Measurements from ENCODE around the gene TCHHL1. TPM values are rescaled to one million over a fixed set of nuclear protein-coding genes. Genes with fewer than 3 reads are reported as not detected.

The TCHHL1 gene
- not detected for total RNA-seq

DNA sequence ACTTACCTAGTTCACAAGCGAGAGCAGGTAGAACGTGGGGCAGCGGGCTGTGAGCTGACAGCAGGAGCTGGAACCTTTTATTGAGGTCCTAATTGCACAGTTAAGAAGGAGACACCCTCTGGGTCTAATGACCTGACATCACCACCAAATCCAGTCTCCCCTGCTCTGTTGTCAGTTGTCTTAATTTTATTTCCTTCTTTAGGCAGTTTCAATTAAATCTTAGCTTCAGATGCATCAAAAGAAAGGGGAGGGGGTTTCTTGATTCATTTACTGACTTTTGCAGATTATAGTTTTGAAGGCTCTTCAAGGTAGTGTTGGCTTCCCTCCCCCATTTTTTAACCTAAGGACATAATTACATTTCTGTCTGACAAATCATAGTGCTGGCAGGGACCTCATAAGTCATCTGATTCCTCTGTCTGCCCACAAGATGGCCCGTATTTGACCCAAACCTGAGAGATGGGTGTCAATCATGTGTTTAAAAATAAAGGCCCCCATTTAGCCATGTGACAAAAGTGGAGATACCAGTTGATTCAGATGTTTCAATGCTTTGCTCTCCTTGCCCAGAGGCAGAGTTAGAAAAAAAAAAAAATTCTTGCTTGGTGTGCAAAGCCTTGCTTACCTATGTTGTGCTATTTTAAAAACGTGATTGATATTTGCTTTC lies at the start of gene TCHHL1:
Gene TCHHL1, minus strand, starts transcription at position 51 of the 661 bp plus-strand sequence. CDS start 921 bp downstream, outside the sequence.
- H3K36me3 Mint-ChIP-seq (ENCODE audit: low read depth) = no peaks in the 10 kb centered on the region
- CTCF ChIA-PET = interaction anchor here (0.6 to 1.2 kb wide), 3 partner anchors 15 to 272 kb away, joined by 3 to 4 read pairs (median 3); no protein-coding TSS in a partner anchor
- no peak within 1 kb of the TSS for H3K4me3 Mint-ChIP-seq
- H3K9me3 Mint-ChIP-seq = peaks cover 7% of the 10 kb centered on the region
- no peak for DNase-seq
- no peaks in the 10 kb centered on the region for H3K4me1 Mint-ChIP-seq (ENCODE audit: low read depth)
- H3K27ac Mint-ChIP-seq = no peak within 1 kb of the TSS
- peaks cover 15% of the 10 kb centered on the region for H3K27me3 Mint-ChIP-seq (ENCODE audit: low read depth)
- intact Hi-C loops (cut with micrococcal nuclease) = no loop called here

DNA sequence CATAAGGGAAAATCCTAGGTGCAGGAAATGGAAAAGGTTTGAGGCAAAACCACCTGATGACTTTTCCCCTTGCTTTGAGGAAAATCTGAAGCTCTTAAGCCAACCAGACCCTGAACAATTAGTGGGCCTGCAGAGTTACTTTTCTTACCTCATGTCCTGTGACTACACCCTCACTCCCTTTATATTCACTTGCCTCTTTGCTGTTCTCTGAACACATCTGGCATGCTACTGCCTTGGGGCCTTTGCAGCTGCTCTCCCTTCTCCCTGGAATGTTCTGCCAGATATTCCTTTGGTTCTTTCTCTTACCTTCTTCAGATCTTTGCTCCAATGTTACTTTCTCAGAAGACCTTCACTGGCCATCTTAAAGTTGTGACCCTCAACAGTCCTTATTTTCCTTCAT lies 48.4 kb upstream of the TCHHL1 start:
- Mint-ChIP-seq H3K4me1 (ENCODE audit: low read depth) (no peaks in the 10 kb centered on the region), H3K27me3 (ENCODE audit: low read depth) (peaks cover 38% of the 10 kb centered on the region), H3K36me3 (ENCODE audit: low read depth) (no peaks in the 10 kb centered on the region), H3K27ac (no peak overlapping the region), H3K4me3 (no peak overlapping the region), H3K9me3 (peaks cover 4% of the 10 kb centered on the region)
- DNase-seq = no peak
- intact Hi-C loops (cut with micrococcal nuclease) = no loop called here
- CTCF ChIA-PET = interaction anchor here (1.2 to 2.2 kb wide), 2 partner anchors 48 to 321 kb away, joined by 3 to 7 read pairs; no protein-coding TSS in a partner anchor

DNA sequence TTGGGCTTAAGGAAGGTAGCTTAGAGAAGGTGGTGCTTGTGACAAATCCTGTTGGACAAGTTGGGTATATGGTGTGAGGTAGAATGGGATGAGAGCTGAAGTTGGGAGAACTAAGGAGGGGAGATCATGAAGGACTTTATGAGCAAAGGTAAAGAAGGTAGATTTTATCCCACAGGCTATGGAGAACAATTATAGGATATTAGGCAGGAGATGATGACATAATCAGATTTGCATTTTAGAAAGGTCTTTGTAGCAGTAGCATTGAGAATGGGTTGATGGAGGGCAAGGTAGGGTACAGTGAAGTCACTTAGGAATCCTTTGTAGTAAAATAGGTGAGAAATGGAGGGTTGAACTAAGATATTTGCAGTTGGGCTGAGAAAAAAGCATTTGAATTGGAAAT lies 41.3 kb upstream of the TCHHL1 start:
- Mint-ChIP-seq H3K36me3 (ENCODE audit: low read depth) (no peaks in the 10 kb centered on the region), H3K9me3 (peaks cover 4% of the 10 kb centered on the region), H3K27ac (no peak overlapping the region), H3K4me1 (ENCODE audit: low read depth) (no peaks in the 10 kb centered on the region), H3K27me3 (ENCODE audit: low read depth) (peaks cover 49% of the 10 kb centered on the region), H3K4me3 (no peak overlapping the region)
- DNase-seq = no peak
- CTCF ChIA-PET = interaction anchor here (1.8 kb wide), 1 partner anchor 77 kb away, joined by 8 read pairs; no protein-coding TSS in a partner anchor
- intact Hi-C loops (cut with micrococcal nuclease) = no loop called here

DNA sequence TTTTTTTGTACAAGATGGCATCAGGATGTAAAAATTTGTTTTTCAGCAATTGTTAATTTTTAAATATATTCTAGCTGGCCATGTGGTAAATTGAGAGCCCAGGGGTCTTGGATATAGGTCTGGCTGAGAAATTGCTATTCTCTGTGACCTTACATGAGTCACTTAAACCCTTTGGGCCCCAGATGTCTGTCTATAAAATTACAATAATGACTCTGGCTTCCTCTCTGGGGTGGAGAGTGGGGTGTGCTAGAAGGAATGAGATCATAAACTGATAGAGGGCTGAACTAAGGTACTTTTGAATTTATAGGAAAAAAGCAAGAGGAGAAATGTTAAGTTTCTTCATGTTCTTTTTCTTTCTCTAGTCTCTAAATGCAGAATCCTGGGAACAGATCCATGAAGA lies 38.8 kb upstream of the TCHHL1 start:
- no peak overlapping the region for H3K4me3 Mint-ChIP-seq
- peaks cover under 1% of the 10 kb centered on the region for H3K9me3 Mint-ChIP-seq
- CTCF ChIA-PET = no interaction called here
- intact Hi-C loops (cut with micrococcal nuclease) = no loop called here
- peaks cover 54% of the 10 kb centered on the region for H3K27me3 Mint-ChIP-seq (ENCODE audit: low read depth)
- no peak overlapping the region for H3K27ac Mint-ChIP-seq
- no peak for DNase-seq
- no peaks in the 10 kb centered on the region for H3K4me1 Mint-ChIP-seq (ENCODE audit: low read depth)
- H3K36me3 Mint-ChIP-seq (ENCODE audit: low read depth) = no peaks in the 10 kb centered on the region

DNA sequence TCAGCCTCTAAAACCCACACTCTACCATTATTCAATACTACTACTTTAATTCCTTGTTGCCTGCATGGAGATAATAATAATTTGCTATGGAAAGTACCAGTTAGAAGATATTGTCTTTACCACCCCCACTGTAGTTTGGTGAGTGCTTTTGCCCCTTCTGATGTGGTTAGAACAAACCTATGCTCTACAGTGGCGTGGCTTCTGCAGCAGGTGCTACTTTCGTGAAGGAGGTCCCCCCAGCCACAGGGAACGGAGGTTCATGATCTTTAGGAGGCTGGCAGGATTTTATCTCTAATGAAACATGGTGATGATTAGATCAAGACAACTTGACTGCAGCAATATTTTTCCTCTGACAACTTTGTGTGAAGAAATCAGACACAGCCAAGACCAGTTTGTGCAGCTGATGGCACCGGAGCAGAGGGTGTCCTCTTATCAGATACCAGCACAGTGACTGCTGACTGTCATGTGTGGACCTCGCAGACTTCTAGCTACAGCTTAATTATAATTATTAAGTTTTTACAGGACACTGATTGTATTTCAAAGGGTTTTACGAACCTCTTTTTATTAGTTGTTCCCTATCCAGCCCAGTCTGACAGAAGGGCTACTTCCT lies 37.1 kb upstream of the TCHHL1 start:
- Mint-ChIP-seq H3K4me1 (ENCODE audit: low read depth) (no peaks in the 10 kb centered on the region), H3K27me3 (ENCODE audit: low read depth) (peaks cover 54% of the 10 kb centered on the region), H3K4me3 (no peak overlapping the region), H3K9me3 (no peaks in the 10 kb centered on the region), H3K27ac (no peak overlapping the region), H3K36me3 (ENCODE audit: low read depth) (no peaks in the 10 kb centered on the region)
- no peak for DNase-seq
- intact Hi-C loops (cut with micrococcal nuclease) = no loop called here
- CTCF ChIA-PET = no interaction called here

DNA sequence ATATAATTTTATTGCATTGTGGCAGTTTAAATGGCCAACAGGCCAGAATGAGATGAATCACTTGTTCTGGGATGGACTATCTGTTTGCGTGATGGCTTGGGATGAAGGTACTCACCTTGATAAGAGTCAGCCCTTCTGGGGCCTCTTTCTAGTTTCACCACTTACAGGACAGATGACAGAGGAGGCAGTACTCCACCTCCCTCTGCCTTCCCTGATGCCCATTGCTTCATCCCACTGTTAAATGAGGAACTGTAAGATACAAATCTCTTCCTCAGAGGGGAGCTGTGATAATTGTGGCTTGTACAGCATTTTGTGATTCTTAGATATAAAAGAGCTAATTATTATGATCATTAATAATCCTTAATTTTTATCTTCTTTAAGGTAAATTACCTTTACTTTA lies 30.1 kb upstream of the TCHHL1 start:
- H3K27ac Mint-ChIP-seq = no peak overlapping the region
- CTCF ChIA-PET = interaction anchor here (2.0 kb wide), 1 partner anchor 23 kb away, joined by 4 read pairs; no protein-coding TSS in a partner anchor

DNA sequence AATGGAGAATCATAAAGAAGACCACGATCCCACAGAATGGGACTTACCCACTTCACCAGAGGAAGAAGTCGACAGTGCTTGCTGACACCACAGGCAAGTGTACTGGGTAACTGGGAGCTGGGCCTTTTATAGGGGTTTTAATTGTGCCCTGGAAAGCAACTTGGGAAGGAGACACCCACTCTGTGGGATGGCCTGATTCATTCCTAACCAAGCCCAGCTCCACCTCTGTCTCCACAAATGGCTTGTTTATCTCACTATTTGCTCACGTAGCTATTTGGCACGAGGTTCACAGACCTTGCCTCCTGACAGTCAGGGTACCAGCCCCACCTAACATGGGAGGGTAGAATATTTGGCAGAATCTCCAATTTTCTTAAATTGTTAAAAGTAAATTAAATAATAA lies 26.5 kb upstream of the TCHHL1 start, which contains the start of gene TCHH:
Gene TCHH, minus strand, starts transcription at position 101 of the 400 bp plus-strand sequence. CDS start 1,364 bp downstream, outside the sequence.
- DNase-seq = no peak
- H3K36me3 Mint-ChIP-seq (ENCODE audit: low read depth) = no peaks in the 10 kb centered on the region
- peaks cover 31% of the 10 kb centered on the region for H3K27me3 Mint-ChIP-seq (ENCODE audit: low read depth)
- no peaks in the 10 kb centered on the region for H3K9me3 Mint-ChIP-seq
- H3K27ac Mint-ChIP-seq = no peak within 1 kb of the TSS
- no peaks in the 10 kb centered on the region for H3K4me1 Mint-ChIP-seq (ENCODE audit: low read depth)
- no peak within 1 kb of the TSS for H3K4me3 Mint-ChIP-seq
- intact Hi-C loops (cut with micrococcal nuclease) = no loop called here
- CTCF ChIA-PET = no interaction called here

More for the DNA sequence above, 30.1 kb upstream of the TCHHL1 start:
- DNase-seq = no peak
- Mint-ChIP-seq H3K9me3 (no peaks in the 10 kb centered on the region), H3K4me3 (no peak overlapping the region), H3K4me1 (ENCODE audit: low read depth) (no peaks in the 10 kb centered on the region), H3K27me3 (ENCODE audit: low read depth) (peaks cover 40% of the 10 kb centered on the region), H3K36me3 (ENCODE audit: low read depth) (no peaks in the 10 kb centered on the region)
- intact Hi-C loops (cut with micrococcal nuclease) = no loop called here

DNA sequence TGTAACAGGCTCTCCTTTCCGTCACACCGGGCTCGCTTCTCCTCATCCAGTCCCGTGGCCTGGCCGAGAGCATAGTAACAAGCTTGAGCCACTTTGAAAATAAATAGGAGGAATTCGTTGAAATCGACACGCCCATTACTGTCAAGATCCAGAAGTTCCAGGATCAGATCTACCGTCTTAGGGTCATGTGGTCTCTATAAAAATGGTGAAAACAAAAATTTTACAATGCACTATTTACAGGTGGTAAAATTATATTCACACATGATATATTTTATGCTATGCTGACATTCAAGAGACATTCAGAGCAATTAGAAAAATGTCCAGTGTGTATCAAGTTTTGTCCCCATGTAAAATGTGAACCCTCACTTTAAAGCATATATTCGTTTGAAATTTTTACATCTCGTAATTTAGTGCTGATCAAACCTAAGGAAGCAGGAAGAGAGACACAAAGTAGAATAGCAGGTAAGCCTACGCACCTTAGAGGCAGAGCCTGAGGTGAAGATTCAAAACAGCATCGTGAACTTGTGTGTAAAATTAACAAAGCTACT lies 24.1 kb upstream of the TCHHL1 start:
- intact Hi-C loops (cut with micrococcal nuclease) = no loop called here
- Mint-ChIP-seq H3K27ac (no peak overlapping the region), H3K4me1 (ENCODE audit: low read depth) (no peaks in the 10 kb centered on the region), H3K27me3 (ENCODE audit: low read depth) (peaks cover 26% of the 10 kb centered on the region), H3K4me3 (no peak overlapping the region), H3K36me3 (ENCODE audit: low read depth) (no peaks in the 10 kb centered on the region), H3K9me3 (no peaks in the 10 kb centered on the region)
- no peak for DNase-seq
- CTCF ChIA-PET = interaction anchor here (0.6 to 1.3 kb wide), 4 partner anchors 70 to 346 kb away, joined by 3 to 5 read pairs (median 4); partner anchors contain the start of gene S100A11

DNA sequence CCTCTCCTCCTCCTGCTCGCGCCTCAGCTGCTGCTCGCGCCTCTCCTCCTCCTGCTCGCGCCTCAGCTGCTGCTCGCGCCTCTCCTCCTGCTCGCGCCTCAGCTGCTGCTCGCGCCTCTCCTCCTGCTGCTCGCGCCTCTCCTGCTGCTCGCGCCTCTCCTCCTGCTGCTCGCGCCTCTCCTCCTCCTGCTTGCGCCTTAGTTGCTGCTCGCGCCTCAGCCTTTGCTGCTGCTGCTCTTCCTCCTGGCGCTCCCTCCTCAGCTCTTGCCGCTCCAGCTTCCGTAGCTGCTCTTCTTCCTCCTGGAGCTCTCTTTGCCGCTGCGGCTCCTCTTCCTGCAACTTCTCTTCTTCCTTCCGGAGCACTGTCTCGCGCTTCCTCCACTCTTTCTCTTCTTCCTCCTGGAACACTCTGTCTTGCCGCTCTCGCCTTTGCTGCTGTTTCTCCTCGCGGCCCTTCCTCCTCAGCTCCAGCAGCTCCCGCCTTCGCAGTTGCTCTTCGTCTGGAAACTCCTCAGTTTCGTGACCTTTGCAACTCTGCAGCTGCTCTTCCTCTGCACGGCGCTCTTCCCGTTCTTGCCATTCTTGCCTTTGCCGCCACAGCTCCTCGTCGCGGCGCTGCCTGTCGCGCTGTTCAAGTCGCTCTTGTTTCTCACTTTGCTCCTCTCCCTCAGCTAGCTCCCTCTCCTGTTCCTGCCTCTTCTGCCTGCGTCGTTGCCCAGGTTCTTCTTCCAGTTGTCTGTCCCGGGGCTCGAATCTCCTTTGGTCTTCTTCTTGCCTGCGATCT lies 23.4 kb upstream of the TCHHL1 start:
- Mint-ChIP-seq H3K27ac (no peak overlapping the region), H3K9me3 (no peaks in the 10 kb centered on the region)

DNA sequence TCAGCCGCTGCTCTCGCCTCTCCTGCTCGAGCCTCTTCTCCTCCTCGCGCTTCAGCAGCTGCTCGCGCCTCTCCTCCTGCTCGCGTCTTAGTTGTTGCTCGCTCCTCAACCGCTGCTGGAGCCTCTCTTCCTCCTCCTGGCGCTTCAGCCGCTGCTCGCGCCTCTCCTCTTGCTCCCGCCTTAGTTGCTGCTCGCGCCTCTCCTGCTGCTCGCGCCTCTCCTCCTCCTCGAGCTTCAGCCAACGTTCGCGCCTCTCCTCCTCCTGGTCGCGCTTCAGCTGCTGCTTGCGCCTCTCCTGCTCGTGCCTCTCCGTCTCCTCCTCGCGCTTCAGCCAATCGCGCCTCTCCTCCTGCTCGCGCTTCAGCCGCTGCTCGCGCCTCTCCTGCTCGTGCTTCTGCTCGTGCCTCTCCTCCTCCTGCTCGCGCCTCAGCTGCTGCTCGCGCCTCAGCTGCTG lies 22.7 kb upstream of the TCHHL1 start:
- Mint-ChIP-seq H3K4me3 (no peak overlapping the region), H3K27ac (no peak overlapping the region), H3K36me3 (ENCODE audit: low read depth) (no peaks in the 10 kb centered on the region), H3K4me1 (ENCODE audit: low read depth) (peaks cover 4% of the 10 kb centered on the region), H3K27me3 (ENCODE audit: low read depth) (peaks cover 17% of the 10 kb centered on the region), H3K9me3 (no peaks in the 10 kb centered on the region)
- DNase-seq = peak; percentile 48
- CTCF ChIA-PET = interaction anchor here (0.7 to 4.0 kb wide), 5 partner anchors 15 to 137 kb away, joined by 3 to 26 read pairs (median 5); no protein-coding TSS in a partner anchor
- intact Hi-C loops (cut with micrococcal nuclease) = loop anchor here (1.0 to 2.0 kb wide), 2 partner anchors 59 to 77 kb away; no protein-coding TSS in a partner anchor

More for the DNA sequence above, 23.4 kb upstream of the TCHHL1 start:
- intact Hi-C loops (cut with micrococcal nuclease) = no loop called here
- H3K4me3 Mint-ChIP-seq = no peak overlapping the region
- peaks cover 25% of the 10 kb centered on the region for H3K27me3 Mint-ChIP-seq (ENCODE audit: low read depth)
- peak; percentile 22 for DNase-seq
- CTCF ChIA-PET = interaction anchor here (0.6 to 3.0 kb wide), 7 partner anchors 16 to 346 kb away, joined by 3 to 26 read pairs (median 4); no protein-coding TSS in a partner anchor
- no peaks in the 10 kb centered on the region for H3K36me3 Mint-ChIP-seq (ENCODE audit: low read depth)
- H3K4me1 Mint-ChIP-seq (ENCODE audit: low read depth) = peaks cover 4% of the 10 kb centered on the region

DNA sequence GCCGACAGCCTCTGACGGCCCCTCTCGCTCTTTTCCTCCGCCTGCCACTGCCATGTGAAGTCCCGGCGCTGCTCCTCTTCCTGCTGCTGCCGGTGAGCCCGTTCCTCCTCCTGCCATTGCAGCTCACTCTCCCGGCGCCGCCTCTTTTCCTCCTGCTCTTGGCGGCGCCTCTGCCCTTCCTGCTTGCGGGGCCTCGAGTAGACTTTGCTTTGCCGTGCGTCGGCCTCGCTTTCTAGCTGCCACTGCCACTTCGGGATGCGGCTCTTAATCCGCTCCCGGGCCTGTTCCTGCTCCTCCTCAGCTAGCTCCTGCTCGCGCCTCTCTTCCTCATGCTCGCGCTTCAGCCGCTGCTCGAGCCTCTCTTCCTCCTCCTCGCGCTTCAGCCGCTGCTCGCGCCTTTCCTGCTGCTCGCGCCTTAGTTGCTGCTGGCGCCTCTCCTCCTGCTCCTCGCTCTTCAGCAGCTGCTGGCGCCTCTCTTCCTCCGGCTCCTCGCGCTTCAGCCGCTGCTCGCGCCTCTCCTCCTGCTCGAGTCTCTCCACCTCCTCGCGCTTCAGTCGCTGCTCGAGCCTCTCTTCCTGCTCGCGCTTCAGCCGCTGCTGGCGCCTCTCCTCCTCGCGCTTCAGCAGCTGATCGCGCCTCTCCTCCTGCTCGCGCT lies 22.1 kb upstream of the TCHHL1 start:
- Mint-ChIP-seq H3K27me3 (ENCODE audit: low read depth) (peaks cover 17% of the 10 kb centered on the region), H3K9me3 (no peaks in the 10 kb centered on the region), H3K4me1 (ENCODE audit: low read depth) (peaks cover 4% of the 10 kb centered on the region), H3K27ac (no peak overlapping the region), H3K4me3 (no peak overlapping the region), H3K36me3 (ENCODE audit: low read depth) (no peaks in the 10 kb centered on the region)
- intact Hi-C loops (cut with micrococcal nuclease) = loop anchor here (1.0 to 2.0 kb wide), 3 partner anchors 59 to 78 kb away; no protein-coding TSS in a partner anchor
- CTCF ChIA-PET = interaction anchor here (0.7 to 4.0 kb wide), 8 partner anchors 58 to 450 kb away, joined by 3 to 26 read pairs (median 6); no protein-coding TSS in a partner anchor
- DNase-seq = peak; percentile 49

Measured in activated naive CD4-positive, alpha-beta T cell treated with anti-CD3 and anti-CD28 coated beads for 36 hours (primary cell).